Common myeloid progenitor, CD34-positive (primary cell): Measurements from ENCODE around the gene APBB2.
A peak's percentile ranks its signal among the peaks of the same experiment; 100 is the strongest.

Experiments used
- CTCF ChIA-PET: fragments of 350-600 bp; sonication (Branson Sonifier 250); formaldehyde crosslinking; loops from one replicate; lab custom pipeline; 2021; ENCODE audit warnings: antibody characterized with exemption; lab: Charles Lee
- POLR2A ChIA-PET: fragments of 350-600 bp; sonication (Branson Sonifier 250); formaldehyde crosslinking; loops from one replicate; lab custom pipeline; 2021; ENCODE audit warnings: antibody characterized with exemption; lab: Charles Lee
- DNase-seq, 3 donors: peaks; one replicate each; pipeline versions ENCODE4 v3.0.0 to v3.0.0-alpha.2; 2013
- H3K27ac ChIP-seq, 2 experiments: 1 replicate in 1 of 2; 2 replicates in 1 of 2; pipeline ENCODE4 v1.7.0; 2013; ENCODE audit warnings: inconsistent platforms in 2 of 2, low read length in 2 of 2, mild to moderate bottlenecking in 2 of 2, low read depth in 1 of 2, moderate library complexity in 1 of 2; ENCODE audit not compliant: severe bottlenecking in 2 of 2, insufficient read depth in 1 of 2, poor library complexity in 1 of 2
- H3K27me3 ChIP-seq, 5 experiments: replicated peaks in 2 of 5; 1 replicate in 3 of 5; 2 replicates in 2 of 5; pipeline versions ENCODE4 v1.6.1 to v1.7.0; 2013; ENCODE audit warnings: low read length in 4 of 5, mild to moderate bottlenecking in 2 of 5, moderate library complexity in 2 of 5, inconsistent platforms in 1 of 5; ENCODE audit not compliant: insufficient read depth in 5 of 5, control insufficient read depth in 4 of 5
- H3K36me3 ChIP-seq, 4 experiments: 1 replicate in 2 of 4; 2 replicates in 2 of 4; pipeline versions ENCODE4 v1.6.1 to v1.7.0; 2013; ENCODE audit warnings: low read length in 3 of 4, control low read depth in 1 of 4, mild to moderate bottlenecking in 1 of 4; ENCODE audit not compliant: control insufficient read depth in 4 of 4, insufficient read depth in 4 of 4
- H3K4me1 ChIP-seq, 4 experiments: 1 replicate in 3 of 4; 2 replicates in 1 of 4; pipeline versions ENCODE4 v1.6.1 to v1.7.1; 2013; ENCODE audit warnings: low read length in 3 of 4, mild to moderate bottlenecking in 3 of 4, control low read depth in 1 of 4, inconsistent platforms in 1 of 4, moderate library complexity in 1 of 4; ENCODE audit not compliant: control insufficient read depth in 4 of 4, insufficient read depth in 4 of 4; ENCODE audit errors: control extremely low read depth in 1 of 4
- H3K4me3 ChIP-seq, 7 experiments: 1 replicate in 4 of 7; 2 replicates in 3 of 7; pipeline versions ENCODE4 v1.5.1 to v1.7.0; 2013; ENCODE audit warnings: mild to moderate bottlenecking in 7 of 7, low read length in 6 of 7, moderate library complexity in 6 of 7, inconsistent platforms in 2 of 7, low read depth in 2 of 7, control low read depth in 1 of 7; ENCODE audit not compliant: insufficient read depth in 4 of 7, control insufficient read depth in 1 of 7; ENCODE audit errors: extremely low read depth in 1 of 7
- H3K9me3 ChIP-seq, 5 experiments: 1 replicate in 4 of 5; 2 replicates in 1 of 5; pipeline versions ENCODE4 v1.6.1 to v1.7.1; 2013; ENCODE audit warnings: low read length in 4 of 5, mild to moderate bottlenecking in 2 of 5, inconsistent platforms in 1 of 5, low read depth in 1 of 5, moderate library complexity in 1 of 5; ENCODE audit not compliant: control insufficient read depth in 4 of 5, insufficient read depth in 2 of 5; ENCODE audit errors: control extremely low read depth in 1 of 5
- WGBS: methylation state at CpG from one replicate; pipeline ENCODE4 v1.1.5; 2013; ENCODE audit not compliant: insufficient coverage; 5-methylcytosine and 5-hydroxymethylcytosine counted together

The APBB2 gene

GRCh38 chr4:41038304-41038703, 176.0 kb downstream of the APBB2 start:
- H3K36me3 ChIP-seq: no peaks in the 10 kb centered on the region
- WGBS: 100% methylated on average over 2 of the region's 2 CpGs
- POLR2A ChIA-PET: no interaction called here
- no peaks in the 10 kb centered on the region for H3K27me3 ChIP-seq
- CTCF ChIA-PET: no interaction called here
- H3K4me3 ChIP-seq: no peak overlapping the region
- no peaks in the 10 kb centered on the region for H3K4me1 ChIP-seq
- peaks cover 0 to 2% (median 0%) of the 10 kb centered on the region in 5 experiments for H3K9me3 ChIP-seq
- H3K27ac ChIP-seq: no peak overlapping the region
- DNase-seq: no peak

DNA sequence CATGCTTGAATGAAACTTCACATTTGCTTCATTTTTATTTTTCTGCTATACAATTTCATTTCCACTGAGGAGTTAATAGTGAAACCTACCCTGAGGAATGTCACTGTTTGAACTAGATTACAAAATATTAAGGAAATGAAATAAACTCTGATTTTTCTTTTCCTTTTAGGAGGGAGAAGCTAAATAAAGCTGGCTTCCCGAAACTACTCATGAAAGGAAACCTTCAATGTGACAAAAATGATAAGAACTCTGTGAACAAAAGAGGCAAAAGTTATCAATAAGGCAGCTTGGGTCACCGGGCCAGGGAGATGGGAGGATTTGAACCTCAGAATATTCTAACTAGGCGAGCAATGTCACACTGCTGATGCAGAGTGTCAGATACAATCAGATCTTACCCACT, 185.2 kb downstream of the APBB2 start:
- H3K4me3 ChIP-seq: no peak overlapping the region
- no peaks in the 10 kb centered on the region for H3K27me3 ChIP-seq
- POLR2A ChIA-PET: no interaction called here
- H3K4me1 ChIP-seq: no peaks in the 10 kb centered on the region
- WGBS: 92% methylated on average over 2 of the region's 3 CpGs
- no peak for DNase-seq
- CTCF ChIA-PET: no interaction called here
- H3K36me3 ChIP-seq: no peaks in the 10 kb centered on the region
- H3K27ac ChIP-seq: no peak overlapping the region
- peaks cover 7 to 38% (median 14%) of the 10 kb centered on the region in 5 experiments for H3K9me3 ChIP-seq

- no peak for DNase-seq
- Histone ChIP-seq H3K27ac (no peak overlapping the region), H3K4me1 (no peaks in the 10 kb centered on the region), H3K36me3 (no peaks in the 10 kb centered on the region), H3K27me3 (no peaks in the 10 kb centered on the region), H3K4me3 (no peak overlapping the region), H3K9me3 (peaks cover 7 to 44% (median 16%) of the 10 kb centered on the region in 5 experiments)
- ChIA-PET CTCF (no interaction called here), POLR2A (no interaction called here)
- WGBS: 95% methylated on average over 6 of the region's 8 CpGs
These were observed 185.8 kb downstream of the APBB2 start for GRCh38 chr4:41028392-41029076.

- H3K9me3 ChIP-seq: peaks cover 5 to 49% (median 19%) of the 10 kb centered on the region in 5 experiments
- no peak overlapping the region for H3K27ac ChIP-seq
- H3K4me3 ChIP-seq: no peak overlapping the region
- DNase-seq: no peak
- ChIA-PET POLR2A (no interaction called here), CTCF (no interaction called here)
- no peaks in the 10 kb centered on the region for H3K27me3 ChIP-seq
- no peaks in the 10 kb centered on the region for H3K36me3 ChIP-seq
- WGBS: 100% methylated on average over 1 of the region's 1 CpG
- H3K4me1 ChIP-seq: no peaks in the 10 kb centered on the region
These were observed 187.4 kb downstream of the APBB2 start for GRCh38 chr4:41026971-41027370.

DNA sequence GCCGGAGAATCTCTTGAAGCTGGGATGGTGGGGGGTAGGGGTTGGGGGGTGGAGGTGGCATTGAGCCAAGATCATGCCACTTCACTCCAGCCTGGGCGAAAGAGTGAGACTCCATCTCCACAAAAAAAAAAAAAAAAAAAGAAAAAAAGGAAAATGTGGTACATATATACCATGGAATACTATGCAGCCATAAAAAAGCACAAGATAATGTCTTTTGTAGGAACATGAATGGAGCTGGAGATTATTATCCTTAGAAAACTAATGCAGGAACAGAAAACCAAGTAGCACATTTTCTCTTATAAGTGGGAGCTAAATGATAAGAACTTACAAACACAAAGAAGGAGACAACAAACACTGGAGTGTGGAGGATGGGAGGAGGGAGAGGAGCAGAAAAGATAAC, 188.5 kb downstream of the APBB2 start:
- DNase-seq: no peak
- H3K27me3 ChIP-seq: no peaks in the 10 kb centered on the region
- no peak overlapping the region for H3K27ac ChIP-seq
- H3K9me3 ChIP-seq: peaks cover 5 to 56% (median 19%) of the 10 kb centered on the region in 5 experiments
- no CpG with 5 or more reads among the region's 2 CpGs for WGBS
- H3K4me3 ChIP-seq: no peak overlapping the region
- no peaks in the 10 kb centered on the region for H3K36me3 ChIP-seq
- ChIA-PET POLR2A (no interaction called here), CTCF (no interaction called here)
- no peaks in the 10 kb centered on the region for H3K4me1 ChIP-seq

DNA sequence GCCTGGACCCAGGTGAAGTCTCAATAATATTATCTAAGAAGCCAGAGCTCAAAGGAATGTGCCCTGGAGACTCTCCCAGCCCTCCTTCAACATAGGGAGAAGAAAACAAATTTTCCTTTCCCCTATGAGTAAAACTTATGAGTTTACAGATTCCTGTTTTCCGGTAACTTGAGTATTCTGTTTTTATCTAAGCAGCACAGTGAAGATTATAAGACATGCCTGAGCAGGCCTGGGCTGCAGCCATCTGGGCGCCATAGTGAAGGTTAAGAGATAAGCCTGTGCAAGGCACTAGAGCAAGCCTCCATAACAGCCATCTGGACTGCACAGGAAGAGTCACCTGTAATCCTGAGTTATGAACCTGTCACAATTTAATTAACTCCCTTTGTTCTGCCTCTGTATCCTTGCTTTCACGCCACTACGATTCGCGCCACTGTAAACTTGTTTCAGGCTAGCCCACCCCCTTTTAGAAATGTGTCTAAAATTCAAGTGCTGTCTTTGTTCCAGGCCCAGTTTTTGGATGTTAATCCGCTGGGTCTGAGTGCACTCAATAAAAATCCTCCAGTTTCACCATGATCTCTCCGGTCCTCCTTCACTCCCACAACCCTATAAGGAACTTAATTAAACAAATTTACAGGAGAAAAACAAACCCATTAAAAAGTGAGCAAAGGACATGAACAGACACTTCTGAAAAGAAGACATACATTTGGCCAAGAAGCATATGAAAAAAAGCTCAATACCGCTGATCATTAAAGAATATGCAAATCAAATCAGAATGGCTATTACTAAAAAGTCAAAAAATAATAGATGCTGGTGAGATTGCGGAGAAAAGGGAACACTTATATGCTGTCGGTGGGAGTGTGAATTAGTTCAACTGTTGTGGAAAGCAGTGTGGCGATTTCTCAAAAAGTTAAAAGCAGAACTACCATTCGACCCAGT, 189.5 kb downstream of the APBB2 start:
- 100% methylated on average over 6 of the region's 13 CpGs for WGBS
- Histone ChIP-seq H3K36me3 (no peaks in the 10 kb centered on the region), H3K4me3 (no peak overlapping the region), H3K27ac (no peak overlapping the region), H3K9me3 (peaks cover 5 to 56% (median 19%) of the 10 kb centered on the region in 5 experiments), H3K4me1 (no peaks in the 10 kb centered on the region), H3K27me3 (no peaks in the 10 kb centered on the region)
- DNase-seq: peak; percentile 42 to 57 (median 53)
- ChIA-PET CTCF (interaction anchor here (0.6 kb wide), 1 partner anchor 15 kb away, joined by 3 read pairs; no protein-coding TSS in a partner anchor), POLR2A (no interaction called here)

DNA sequence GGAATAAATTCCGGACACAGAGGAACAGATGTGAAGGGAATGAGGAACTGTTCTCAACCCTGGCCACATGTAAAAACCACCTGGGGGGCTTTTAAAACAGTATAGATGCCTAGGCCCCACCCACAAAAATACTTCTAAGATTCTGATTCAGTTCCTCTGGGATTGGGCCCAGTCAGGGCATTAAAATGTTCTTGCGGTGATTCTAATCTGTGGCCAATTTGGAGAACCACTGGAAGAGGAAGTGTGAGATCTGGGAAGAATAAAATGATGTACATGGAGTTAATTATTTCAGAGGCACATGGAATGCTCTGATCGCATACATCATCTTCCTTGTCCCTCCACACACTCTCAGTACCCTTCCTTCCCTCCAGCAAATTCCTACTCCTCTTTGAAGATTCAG, 192.2 kb downstream of the APBB2 start:
- no peaks in the 10 kb centered on the region for H3K36me3 ChIP-seq
- ChIA-PET CTCF (no interaction called here), POLR2A (no interaction called here)
- no peaks in the 10 kb centered on the region for H3K4me1 ChIP-seq
- H3K4me3 ChIP-seq: no peak overlapping the region
- H3K27ac ChIP-seq: no peak overlapping the region
- H3K27me3 ChIP-seq: no peaks in the 10 kb centered on the region
- peaks cover 3 to 43% (median 19%) of the 10 kb centered on the region in 5 experiments for H3K9me3 ChIP-seq
- no CpG with 5 or more reads among the region's 3 CpGs for WGBS
- no peak for DNase-seq
